Fibroblast of peridontal ligament (primary cell): ENCODE measurements around the gene HEATR5A.
A peak's percentile ranks its signal among the peaks of the same experiment; 100 is the strongest.
"Not testable (repeated sequence)": the region's sequence is repeated elsewhere in the genome, so short reads cannot be mapped to it uniquely, and the experiment has no call there.

ENCODE experiments used
- DNase-seq: peaks from one replicate; pipeline ENCODE4 v3.0.0-alpha.2; 2010; ENCODE audit errors: extremely low read depth

The HEATR5A gene

GRCh38 chr14:31283153-31283552, 137.2 kb downstream of the HEATR5A start:
- no peak for DNase-seq

GRCh38 chr14:31280871-31281220, 139.5 kb downstream of the HEATR5A start:
- no peak for DNase-seq

GRCh38 chr14:31280132-31280870, 140.0 kb downstream of the HEATR5A start:
- no peak for DNase-seq

- DNase-seq, result no peak
These were observed 141.5 kb downstream of the HEATR5A start for GRCh38 chr14:31278883-31279282.

- DNase-seq, result no peak
These were observed 143.3 kb downstream of the HEATR5A start for GRCh38 chr14:31277085-31277484.

- not testable (repeated sequence) for DNase-seq
These were observed 143.9 kb downstream of the HEATR5A start for GRCh38 chr14:31276417-31276816.

- DNase-seq, result no peak
These were observed 144.6 kb downstream of the HEATR5A start for GRCh38 chr14:31275731-31276130.

GRCh38 chr14:31271648-31272047, 148.7 kb downstream of the HEATR5A start:
- no peak for DNase-seq

GRCh38 chr14:31270196-31270772, 150.1 kb downstream of the HEATR5A start:
- DNase-seq, result no peak

- DNase-seq, result peak; percentile 38
These were observed 150.6 kb downstream of the HEATR5A start for GRCh38 chr14:31269634-31270195.

GRCh38 chr14:31268216-31268615, 152.1 kb downstream of the HEATR5A start:
- peak; percentile 47 for DNase-seq

- DNase-seq, result no peak
These were observed 153.7 kb downstream of the HEATR5A start for GRCh38 chr14:31266437-31267331.

GRCh38 chr14:31265701-31266398, 154.5 kb downstream of the HEATR5A start:
- DNase-seq, result peak; percentile 60

- DNase-seq, result peak; percentile 100
These were observed 156.7 kb downstream of the HEATR5A start for GRCh38 chr14:31263485-31264133.

GRCh38 chr14:31261859-31262731, 158.3 kb downstream of the HEATR5A start:
- peak; percentile 56 for DNase-seq

GRCh38 chr14:31261523-31261858, 158.9 kb downstream of the HEATR5A start:
- no peak for DNase-seq

GRCh38 chr14:31259040-31259435, 161.3 kb downstream of the HEATR5A start:
- not testable (repeated sequence) for DNase-seq

GRCh38 chr14:31258427-31259039, 161.8 kb downstream of the HEATR5A start:
- DNase-seq, result no peak

- not testable (repeated sequence) for DNase-seq
These were observed 162.6 kb downstream of the HEATR5A start for GRCh38 chr14:31257554-31258426.
